H1 (cell line): ENCODE results near the gene OXNAD1. TPM values are rescaled to one million over a fixed set of nuclear protein-coding genes. Genes with fewer than 3 reads are reported as not detected.

Source experiments
- CTCF ChIA-PET: fragments of 300-600 bp; sonication (Branson Sonifier 250); formaldehyde crosslinking; loops from one replicate; lab custom pipeline; 2021; ENCODE audit not compliant: partially characterized antibody; lab: Charles Lee
- POLR2A ChIA-PET: fragments of 300-600 bp; sonication (Branson Sonifier 250); formaldehyde crosslinking; loops from one replicate; lab custom pipeline; 2021; ENCODE audit warnings: inconsistent platforms; ENCODE audit not compliant: partially characterized antibody; lab: Charles Lee
- DNase-seq, 2 experiments: peaks; one replicate each; pipeline versions ENCODE4 v3.0.0 to v3.0.0-alpha.2; 2010 to 2022; ENCODE audit warnings: low spot score in 2 of 2, low read depth in 1 of 2, mixed read lengths in 1 of 2
- FAIRE-seq: peaks from 2 replicates; lab custom pipeline; 2011; peaks lifted over from hg19 to GRCh38; lab: Jason Lieb, UNC
- H2AFZ ChIP-seq: 2 replicates; pipeline ENCODE4 v1.8.1; 2012; ENCODE audit warnings: low read length, inconsistent platforms
- H2AK5ac ChIP-seq: 2 replicates; pipeline ENCODE4 v1.6.1; 2013; ENCODE audit warnings: low read depth, low read length
- H2BK120ac ChIP-seq: replicated peaks from 2 replicates; pipeline ENCODE3; 2013; ENCODE audit warnings: low read depth, low read length, inconsistent platforms
- H2BK12ac ChIP-seq: 2 replicates; pipeline ENCODE4 v1.6.1; 2013; ENCODE audit warnings: low read depth, low read length
- H2BK15ac ChIP-seq: 2 replicates; pipeline ENCODE4 v1.6.1; 2013; ENCODE audit warnings: low read length
- H2BK20ac ChIP-seq: 2 replicates; pipeline ENCODE4 v1.6.1; 2013; ENCODE audit warnings: low read length
- H2BK5ac ChIP-seq: 2 replicates; pipeline ENCODE4 v1.6.1; 2013; ENCODE audit warnings: low read depth, low read length
- H3K14ac ChIP-seq: 2 replicates; pipeline ENCODE4 v1.6.1; 2013; ENCODE audit warnings: inconsistent platforms; ENCODE audit not compliant: insufficient read length
- H3K18ac ChIP-seq: 2 replicates; pipeline ENCODE4 v1.6.1; 2013; ENCODE audit warnings: low read length; ENCODE audit errors: extremely low read depth
- H3K23ac ChIP-seq: 2 replicates; pipeline ENCODE4 v1.6.1; 2013; ENCODE audit warnings: inconsistent platforms; ENCODE audit not compliant: insufficient read length
- H3K23me2 ChIP-seq: 2 replicates; pipeline ENCODE4 v1.6.1; 2013; ENCODE audit warnings: low read depth, low read length
- H3K27ac ChIP-seq: 2 replicates; pipeline ENCODE4 v1.6.1; 2011; ENCODE audit warnings: low read depth, low read length, inconsistent platforms
- H3K27me3 ChIP-seq, 4 experiments: replicated peaks in 1 of 4; 1 replicate in 1 of 4; 2 replicates in 3 of 4; pipeline versions ENCODE4 v1.6.1 to v1.8.1; 2011 to 2013; ENCODE audit warnings: low read length in 3 of 4, mild to moderate bottlenecking in 3 of 4, inconsistent platforms in 2 of 4, mixed read lengths in 2 of 4, moderate library complexity in 1 of 4; ENCODE audit not compliant: control insufficient read depth in 3 of 4, insufficient read depth in 3 of 4; ENCODE audit errors: extremely low read depth in 1 of 4
- H3K36me3 ChIP-seq, 4 experiments: 2 replicates each; pipeline versions ENCODE4 v1.6.1 to v1.8.1; 2011 to 2013; ENCODE audit warnings: mild to moderate bottlenecking in 4 of 4, low read length in 3 of 4, moderate library complexity in 2 of 4, control low read depth in 1 of 4, inconsistent platforms in 1 of 4; ENCODE audit not compliant: insufficient read depth in 4 of 4, control insufficient read depth in 2 of 4
- H3K4ac ChIP-seq: replicated peaks from 2 replicates; pipeline ENCODE3; 2013; ENCODE audit warnings: low read length, low read depth, mixed read lengths, inconsistent platforms; ENCODE audit not compliant: insufficient read length
- H3K4me1 ChIP-seq, 4 experiments: replicated peaks in 1 of 4; 1 replicate in 1 of 4; 2 replicates in 3 of 4; pipeline versions ENCODE4 v1.6.1 to v1.8.1; 2011 to 2013; ENCODE audit warnings: low read length in 3 of 4, inconsistent platforms in 2 of 4, mixed read lengths in 1 of 4; ENCODE audit not compliant: insufficient read depth in 4 of 4, control insufficient read depth in 3 of 4
- H3K4me2 ChIP-seq, 2 experiments: 2 replicates each; pipeline versions ENCODE4 v1.6.1 to v1.8.1; 2011 to 2013; ENCODE audit warnings: low read depth in 2 of 2, low read length in 2 of 2, control low read depth in 1 of 2, inconsistent platforms in 1 of 2, mild to moderate bottlenecking in 1 of 2; ENCODE audit not compliant: insufficient read depth in 1 of 2
- H3K4me3 ChIP-seq, 4 experiments: fragments of 200-600, 300-600 bp in 1 of 4; sonication (generic), shearing (Covaris generic), sonication (Bioruptor Twin) in 1 of 4; 2 replicates each; pipeline versions ENCODE4 v1.5.1 to v1.8.1; 2011 to 2016; ENCODE audit warnings: low read length in 4 of 4, low read depth in 3 of 4, control low read depth in 2 of 4, inconsistent platforms in 2 of 4, mild to moderate bottlenecking in 2 of 4, mixed read lengths in 1 of 4, moderate library complexity in 1 of 4; ENCODE audit not compliant: insufficient read depth in 2 of 4; ENCODE audit errors: extremely low read depth in 1 of 4
- H3K56ac ChIP-seq: replicated peaks from 2 replicates; pipeline ENCODE3; 2013; ENCODE audit warnings: low read depth, mild to moderate bottlenecking, mixed read lengths, low read length, inconsistent platforms; ENCODE audit not compliant: insufficient read length
- H3K79me1 ChIP-seq: 2 replicates; pipeline ENCODE4 v1.6.1; 2013; ENCODE audit warnings: low read depth, low read length, control low read depth
- H3K79me2 ChIP-seq, 2 experiments: 2 replicates each; pipeline versions ENCODE4 v1.6.1 to v1.8.1; 2012 to 2013; ENCODE audit warnings: low read length in 2 of 2, mild to moderate bottlenecking in 2 of 2, inconsistent platforms in 1 of 2; ENCODE audit not compliant: insufficient read depth in 2 of 2, control insufficient read depth in 1 of 2
- H3K9ac ChIP-seq, 4 experiments: replicated peaks in 1 of 4; 1 replicate in 1 of 4; 2 replicates in 3 of 4; pipeline versions ENCODE4 v1.6.1 to v1.8.1; 2011 to 2013; ENCODE audit warnings: low read depth in 3 of 4, low read length in 3 of 4, control low read depth in 2 of 4, mild to moderate bottlenecking in 2 of 4, moderate library complexity in 2 of 4, inconsistent platforms in 1 of 4; ENCODE audit errors: extremely low read depth in 1 of 4
- H3K9me3 ChIP-seq, 2 experiments: 2 replicates each; pipeline versions ENCODE4 v1.6.1 to v1.8.1; 2012 to 2013; ENCODE audit warnings: mild to moderate bottlenecking in 2 of 2, moderate library complexity in 2 of 2, control low read depth in 1 of 2, inconsistent platforms in 1 of 2, low read depth in 1 of 2, low read length in 1 of 2, mixed read lengths in 1 of 2; ENCODE audit not compliant: insufficient read depth in 2 of 2
- H4K20me1 ChIP-seq, 2 experiments: replicated peaks in 1 of 2; 2 replicates each; pipeline versions ENCODE3 to v1.8.1; 2011 to 2013; ENCODE audit warnings: inconsistent platforms in 2 of 2, low read length in 2 of 2, mild to moderate bottlenecking in 1 of 2; ENCODE audit not compliant: insufficient read depth in 2 of 2, control insufficient read depth in 1 of 2
- H4K5ac ChIP-seq: 2 replicates; pipeline ENCODE4 v1.6.1; 2013; ENCODE audit warnings: low read length, low read depth, mixed read lengths, inconsistent platforms; ENCODE audit not compliant: insufficient read length
- H4K8ac ChIP-seq: 2 replicates; pipeline ENCODE4 v1.8.0; 2013; ENCODE audit warnings: mild to moderate bottlenecking, moderate library complexity, low read length, inconsistent platforms; ENCODE audit not compliant: insufficient read depth; ENCODE audit errors: extremely low read depth
- H4K91ac ChIP-seq: replicated peaks from 2 replicates; pipeline ENCODE3; 2013; ENCODE audit warnings: low read length, mixed read lengths, inconsistent platforms; ENCODE audit not compliant: insufficient read length
- ATF2 ChIP-seq: IDR thresholded peaks from 2 replicates; pipeline ENCODE4 v1.6.1; 2012; ENCODE audit warnings: low read length, inconsistent platforms
- ATF3 ChIP-seq: IDR thresholded peaks from 2 replicates; pipeline ENCODE4 v1.6.1; 2011; ENCODE audit warnings: low read depth, mild to moderate bottlenecking, low read length; ENCODE audit not compliant: insufficient read depth
- CBX5 ChIP-seq: fragments of 300-800, 300-1000 bp; sonication (generic); IDR thresholded peaks from 2 replicates; pipeline ENCODE4 v1.7.1; 2016; ENCODE audit warnings: antibody characterized with exemption, low read length, low read depth
- CEBPB ChIP-seq: IDR thresholded peaks from 2 replicates; pipeline ENCODE4 v1.6.1; 2012; ENCODE audit warnings: low read depth, low read length
- HDAC2 ChIP-seq, 2 experiments: fragments of 300-600 bp in 1 of 2; sonication (generic) in 1 of 2; IDR thresholded peaks; 2 replicates each; pipeline ENCODE4 v1.6.1; 2011 to 2012; ENCODE audit warnings: low read depth in 2 of 2, low read length in 2 of 2, mild to moderate bottlenecking in 2 of 2, moderate library complexity in 2 of 2, borderline replicate concordance in 1 of 2, inconsistent platforms in 1 of 2
- KDM1A ChIP-seq: fragments of 200-600, 300-600 bp; sonication (generic); IDR thresholded peaks from 2 replicates; pipeline ENCODE4 v1.7.1; 2016; ENCODE audit warnings: mild to moderate bottlenecking, low read length, borderline replicate concordance
- PHF8 ChIP-seq: fragments of 200-600 bp; sonication (generic); conservative IDR thresholded peaks from 2 replicates; pipeline ENCODE4 v1.7.1; 2012; ENCODE audit warnings: low read depth, mild to moderate bottlenecking, inconsistent platforms, low read length, moderate library complexity
- POLR2A ChIP-seq, 2 experiments: IDR thresholded peaks; 1 replicate in 1 of 2; 2 replicates in 1 of 2; pipeline ENCODE4 v1.6.1; 2011; ENCODE audit warnings: low read depth in 2 of 2, low read length in 2 of 2, mild to moderate bottlenecking in 2 of 2; ENCODE audit errors: control extremely low read depth in 1 of 2
- RBBP5 ChIP-seq: IDR thresholded peaks from 2 replicates; pipeline ENCODE4 v1.7.1; 2012; ENCODE audit warnings: low read depth, mild to moderate bottlenecking, inconsistent platforms, low read length, moderate library complexity, borderline replicate concordance
- SIRT6 ChIP-seq: IDR thresholded peaks from one replicate; pipeline ENCODE4 v1.7.1; 2012; ENCODE audit warnings: low read length, inconsistent platforms
- SP2 ChIP-seq: IDR thresholded peaks from 2 replicates; pipeline ENCODE4 v1.6.1; 2012; ENCODE audit warnings: mild to moderate bottlenecking, low read length, inconsistent platforms
- TCF12 ChIP-seq: IDR thresholded peaks from 2 replicates; pipeline ENCODE4 v1.6.1; 2011; ENCODE audit warnings: low read depth, mild to moderate bottlenecking, low read length
- USF2 ChIP-seq: IDR thresholded peaks from 2 replicates; pipeline ENCODE4 v1.6.1; 2011; ENCODE audit warnings: low read length, improper control_type of control experiment
- polyA plus RNA-seq, 7 experiments: library from polyadenylated mRNA; depleted of rRNA in 3 of 7; stranded (reverse) in 5 of 7; unstranded in 2 of 7; fragments of >200 nt in 5 of 7; fragments of 200-250 nt in 2 of 7; gene quantifications; 1 replicate in 5 of 7; 2 replicates in 1 of 7; 4 replicates in 1 of 7; pipeline versions ENCODE4 v1.2.1 to v1.2.3, GENCODE V29; 2011 to 2013; ENCODE audit warnings: missing spikeins in 2 of 7, mixed read lengths in 2 of 7
- total RNA-seq: library from RNA; stranded (reverse); fragmentation: NEBNext Ultra II Directional; extraction: Animal tissue kit (Norgen Biotek cat#: 25700); gene quantifications from 2 replicates; pipeline ENCODE4 v1.2.1, GENCODE V29; 2021

The OXNAD1 gene
- total and polyA plus RNA-seq, 2 of the 8 experiments (the other 6 are each of a cell fraction or from before 2014, with no cell fraction given): 14.9 to 24.8 TPM

- no peak overlapping the region for H3K14ac ChIP-seq
- H2BK15ac ChIP-seq: no peak overlapping the region
- no peaks in the 10 kb centered on the region for H3K9me3 ChIP-seq
- no peak overlapping the region for H3K4ac ChIP-seq
- H3K27ac ChIP-seq: no peak overlapping the region
- H2AK5ac ChIP-seq: no peak overlapping the region
- H2BK20ac ChIP-seq: no peak overlapping the region
- no peaks in the 10 kb centered on the region for H3K23me2 ChIP-seq
- ChIA-PET CTCF (no interaction called here), POLR2A (no interaction called here)
- no peaks in the 10 kb centered on the region for H3K79me1 ChIP-seq
- H4K5ac ChIP-seq: no peak overlapping the region
- no peak overlapping the region for H4K91ac ChIP-seq
- H3K4me2 ChIP-seq: no peak overlapping the region
- no peak overlapping the region for H3K18ac ChIP-seq
- H3K9ac ChIP-seq: no peak overlapping the region
- no peak overlapping the region for H2BK120ac ChIP-seq
- no peak overlapping the region for H3K4me3 ChIP-seq
- H2AFZ ChIP-seq: no peak overlapping the region
- H4K8ac ChIP-seq: no peak overlapping the region
- no peak for FAIRE-seq
- no peaks in the 10 kb centered on the region for H3K4me1 ChIP-seq
- no peaks in the 10 kb centered on the region for H3K27me3 ChIP-seq
- H4K20me1 ChIP-seq: no peaks in the 10 kb centered on the region
- H2BK12ac ChIP-seq: no peak overlapping the region
- H3K23ac ChIP-seq: no peak overlapping the region
- no peak overlapping the region for H2BK5ac ChIP-seq
- no peaks in the 10 kb centered on the region for H3K36me3 ChIP-seq
- no peak overlapping the region for H3K56ac ChIP-seq
- no peaks in the 10 kb centered on the region for H3K79me2 ChIP-seq
- DNase-seq: no peak
- no peak for TF ChIP-seq RBBP5
- TF ChIP-seq CEBPB: no peak
- TF ChIP-seq USF2: no peak
- no peak for TF ChIP-seq HDAC2 (IDR thresholded peaks at IDR 0.05; ENCODE audit: borderline replicate concordance in 1 of 2, low read depth in 2 of 2, low read length in 2 of 2)
- TF ChIP-seq POLR2A (IDR thresholded peaks at IDR 0.05; ENCODE audit: control extremely low read depth in 1 of 2, low read depth in 2 of 2, low read length in 2 of 2): no peak
- TF ChIP-seq ATF2: no peak
- no peak for TF ChIP-seq KDM1A
- TF ChIP-seq ATF3: no peak
- no peak for TF ChIP-seq PHF8
- TF ChIP-seq SP2: no peak
- TF ChIP-seq TCF12: no peak
- TF ChIP-seq SIRT6: no peak
- TF ChIP-seq CBX5: no peak
Measured at GRCh38 chr3:16229681-16230080, 35.3 kb upstream of the OXNAD1 start.
